GM12878 (cell line): Measurements from ENCODE around the gene CALD1. TPM values are rescaled to one million over a fixed set of nuclear protein-coding genes. Genes with fewer than 3 reads are reported as not detected.

Source experiments
- ATAC-seq: fragments of 200-7000 bp; cut with Tn5 transposase; 3 replicates; pipeline ENCODE4 v1.9.1; 2020; ENCODE audit warnings: mild to moderate bottlenecking, moderate library complexity
- BruUV-seq: library from RNA; stranded (reverse); fragments of 400-500 nt; replicated peaks from 2 replicates; lab custom pipeline; 2021; lab: Mats Ljungman, UMichigan
- CTCF ChIA-PET: fragments of 300-600 bp; sonication (Branson Sonifier 250); formaldehyde crosslinking; extraction: SDS; loops from one replicate; lab custom pipeline; 2021; ENCODE audit warnings: inconsistent platforms; lab: Yijun Ruan, JAX
- POLR2A ChIA-PET: fragments of 350-600 bp; formaldehyde crosslinking; extraction: SDS; loops from one replicate; lab custom pipeline; 2021; ENCODE audit warnings: inconsistent platforms; lab: Charles Lee
- RAD21 ChIA-PET: fragments of 300-600 bp; sonication (Branson Sonifier 250); formaldehyde crosslinking; loops from one replicate; lab custom pipeline; 2023; ENCODE audit warnings: antibody characterized with exemption; ENCODE audit not compliant: unreplicated experiment; lab: Charles Lee
- SMC1A ChIA-PET: fragments of 300-600 bp; sonication (Branson Sonifier 250); formaldehyde crosslinking; loops from one replicate; lab custom pipeline; 2023; ENCODE audit not compliant: unreplicated experiment, uncharacterized antibody; lab: Charles Lee
- DNase-seq: peaks from one replicate; pipeline ENCODE4 v3.0.0-alpha.2; 2011; ENCODE audit warnings: low read depth, low spot score
- FAIRE-seq: peaks from 3 replicates; lab custom pipeline; 2011; peaks lifted over from hg19 to GRCh38; lab: Jason Lieb, UNC
- H2AFZ ChIP-seq: 2 replicates; pipeline ENCODE4 v1.6.0; 2011; ENCODE audit warnings: low read depth, low read length, control low read depth; ENCODE audit not compliant: control insufficient read depth
- H3K27ac ChIP-seq: 2 replicates; pipeline ENCODE4 v1.5.1; 2011; ENCODE audit warnings: control low read depth; ENCODE audit not compliant: control insufficient read depth, insufficient read depth
- H3K27me3 ChIP-seq, 2 experiments: replicated peaks in 1 of 2; 2 replicates each; pipeline versions ENCODE4 v1.6.0 to v1.6.1; 2011; ENCODE audit warnings: low read length in 1 of 2; ENCODE audit not compliant: control insufficient read depth in 2 of 2, insufficient read depth in 2 of 2
- H3K36me3 ChIP-seq, 2 experiments: 2 replicates each; pipeline ENCODE4 v1.5.1; 2011; ENCODE audit warnings: low read length in 1 of 2; ENCODE audit not compliant: control insufficient read depth in 2 of 2, insufficient read depth in 2 of 2
- H3K4me1 ChIP-seq: 2 replicates; pipeline ENCODE4 v1.6.1; 2011; ENCODE audit warnings: mild to moderate bottlenecking, low read length, moderate library complexity, mixed read lengths; ENCODE audit not compliant: control insufficient read depth, insufficient read depth
- H3K4me2 ChIP-seq: 2 replicates; pipeline ENCODE4 v1.6.0; 2011; ENCODE audit warnings: control low read depth; ENCODE audit not compliant: control insufficient read depth, insufficient read depth
- H3K4me3 ChIP-seq: fragments of 200-600 bp; sonication (generic); 2 replicates; pipeline ENCODE4 v1.5.1; 2016
- H3K79me2 ChIP-seq: 2 replicates; pipeline ENCODE4 v1.6.0; 2011; ENCODE audit warnings: low read length; ENCODE audit not compliant: control insufficient read depth, insufficient read depth
- H3K9ac ChIP-seq: 2 replicates; pipeline ENCODE4 v1.8.0; 2011; ENCODE audit warnings: low read length, control low read depth, mixed read lengths; ENCODE audit not compliant: control insufficient read depth, insufficient read depth
- H3K9me3 ChIP-seq: replicated peaks from 3 replicates; pipeline ENCODE4 v1.5.1; 2011; ENCODE audit warnings: mild to moderate bottlenecking, low read length; ENCODE audit not compliant: control insufficient read depth, insufficient read depth
- H4K20me1 ChIP-seq: 2 replicates; pipeline ENCODE4 v1.6.0; 2011; ENCODE audit not compliant: control insufficient read depth, insufficient read depth
- RBBP5 ChIP-seq: fragments of 200-600 bp; sonication (generic); conservative IDR thresholded peaks from 2 replicates; pipeline ENCODE4 v1.6.1; 2016
- WGBS: methylation state at CpG from one replicate; pipeline ENCODE4 v1.1.6; 2016; ENCODE audit warnings: low lambda C conversion rate; ENCODE audit not compliant: insufficient replicate concordance, insufficient coverage; ENCODE audit errors: missing lambda C conversion rate; 5-methylcytosine and 5-hydroxymethylcytosine counted together
- in situ Hi-C: fragments of 300-500 bp; cut with MboI; formaldehyde crosslinking; loops from 9 replicates; pipeline ENCODE4 v1.14.3; 2018; ENCODE audit warnings: mixed read lengths
- intact Hi-C: fragments of 100-400 bp; cut with micrococcal nuclease; formaldehyde crosslinking; loops from one replicate; pipeline ENCODE4 v1.14.2; 2022; ENCODE audit not compliant: unreplicated experiment
- polyA plus RNA-seq, 11 experiments: library from polyadenylated mRNA; depleted of rRNA in 4 of 11; unstranded in 6 of 11; stranded (reverse) in 5 of 11; fragments of >200 nt; fragmentation: Nextera tagmentation in 4 of 11; fragmentation: Illumina TruSeq in 1 of 11; extraction: Ambion mirVana in 4 of 11; extraction: Trizol in 1 of 11; gene quantifications; 1 replicate in 1 of 11; 2 replicates in 10 of 11; pipeline versions ENCODE4 v1.2.1 to v1.2.3, GENCODE V29; 2011 to 2016; ENCODE audit warnings: inconsistent platforms in 2 of 11, missing spikeins in 2 of 11, low read depth in 1 of 11
- total RNA-seq, 4 experiments: library from RNA; depleted of rRNA in 3 of 4; stranded (reverse); fragments of >200 nt in 3 of 4; fragmentation: Illumina TruSeq in 1 of 4; extraction: Trizol in 1 of 4; gene quantifications; 2 replicates each; pipeline versions ENCODE4 v1.2.1 to v1.2.3, GENCODE V29; 2013 to 2021
- TF ChIP-seq, protein P1 (sequence below): fragments of 450-650 bp; IDR thresholded peaks from 2 replicates; pipeline ENCODE4 v1.6.1; 2017; ENCODE audit warnings: low read depth, mild to moderate bottlenecking, moderate library complexity
- TF ChIP-seq, protein P2 (sequence below): fragments of 450-650 bp; IDR thresholded peaks from 2 replicates; pipeline ENCODE4 v1.6.1; 2017; ENCODE audit warnings: mild to moderate bottlenecking
- TF ChIP-seq, protein P3 (sequence below): fragments of 450-650 bp; IDR thresholded peaks from 2 replicates; pipeline ENCODE4 v1.6.1; 2017; ENCODE audit warnings: mild to moderate bottlenecking, moderate library complexity

CALD1 gene
- total and polyA plus RNA-seq, 10 of the 15 experiments (the other 5 are each of a cell fraction or from before 2014, with no cell fraction given): 0.03 to 1.3 (median 0.22) TPM

DNA sequence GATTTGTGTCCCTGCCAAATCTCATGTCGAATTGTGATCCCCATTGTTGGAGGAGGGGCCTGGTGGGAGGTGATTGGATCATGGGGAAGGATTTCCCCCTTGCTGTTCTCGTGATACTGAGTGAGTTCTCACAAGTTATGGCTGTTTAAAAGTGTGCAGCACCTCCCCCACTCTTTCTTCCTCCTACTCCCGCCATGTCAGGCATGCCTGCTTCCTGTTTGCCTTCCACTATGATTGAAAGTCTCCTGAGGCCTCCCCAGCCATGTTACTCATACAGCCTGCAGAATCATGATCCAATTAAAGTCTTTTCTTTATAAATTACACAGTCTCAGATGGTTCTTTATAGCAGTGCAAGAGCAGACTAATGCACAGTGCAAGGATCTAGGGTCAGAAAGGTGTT lies 75.4 kb downstream of the CALD1 start (continued):
- TF ChIP-seq, protein P1, sequence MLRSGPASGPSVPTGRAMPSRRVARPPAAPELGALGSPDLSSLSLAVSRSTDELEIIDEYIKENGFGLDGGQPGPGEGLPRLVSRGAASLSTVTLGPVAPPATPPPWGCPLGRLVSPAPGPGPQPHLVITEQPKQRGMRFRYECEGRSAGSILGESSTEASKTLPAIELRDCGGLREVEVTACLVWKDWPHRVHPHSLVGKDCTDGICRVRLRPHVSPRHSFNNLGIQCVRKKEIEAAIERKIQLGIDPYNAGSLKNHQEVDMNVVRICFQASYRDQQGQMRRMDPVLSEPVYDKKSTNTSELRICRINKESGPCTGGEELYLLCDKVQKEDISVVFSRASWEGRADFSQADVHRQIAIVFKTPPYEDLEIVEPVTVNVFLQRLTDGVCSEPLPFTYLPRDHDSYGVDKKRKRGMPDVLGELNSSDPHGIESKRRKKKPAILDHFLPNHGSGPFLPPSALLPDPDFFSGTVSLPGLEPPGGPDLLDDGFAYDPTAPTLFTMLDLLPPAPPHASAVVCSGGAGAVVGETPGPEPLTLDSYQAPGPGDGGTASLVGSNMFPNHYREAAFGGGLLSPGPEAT: no peak
- TF ChIP-seq RBBP5: no peak

DNA sequence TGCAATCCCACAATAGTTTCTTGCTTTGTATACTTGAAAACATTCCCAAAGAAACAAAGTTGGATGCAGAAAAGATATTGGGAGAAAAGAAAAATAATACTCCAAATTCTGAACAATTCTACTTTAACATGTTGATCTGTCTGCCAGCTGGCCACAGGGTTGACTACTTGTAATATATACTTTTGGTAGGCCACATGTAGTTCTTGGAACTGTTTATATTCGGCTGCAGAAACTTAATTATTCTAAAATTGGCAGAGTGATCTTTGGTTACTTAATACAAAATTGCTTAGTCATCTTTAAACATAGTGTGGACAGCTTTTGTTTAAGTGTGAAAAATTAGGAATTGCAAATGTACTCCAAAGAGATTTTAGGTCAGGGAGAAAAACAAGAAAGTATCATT lies 76.0 kb downstream of the CALD1 start:
- DNase-seq (no peak), ATAC-seq (no peak), FAIRE-seq (no peak)
- ChIA-PET CTCF (no interaction called here), POLR2A (no interaction called here), SMC1A (interaction anchor here (0.8 to 1.3 kb wide), 2 partner anchors 12 to 131 kb away, joined by 3 read pairs; partner anchors contain the start of gene AGBL3), RAD21 (no interaction called here)
- no peak overlapping the region for H3K4me2 ChIP-seq
- intact Hi-C loops: no loop called here
- no peak overlapping the region for H2AFZ ChIP-seq
- no peak overlapping the region for H3K9ac ChIP-seq
- 93% methylated on average over 1 of the region's 1 CpG for WGBS
- H4K20me1 ChIP-seq: no peaks in the 10 kb centered on the region
- no TSS peak for BruUV-seq
- peaks cover 0 to 3% of the 10 kb centered on the region in 2 experiments; a peak in 1 of 4 replicates for H3K27me3 ChIP-seq
- in situ Hi-C loops: no loop called here
- no peaks in the 10 kb centered on the region for H3K36me3 ChIP-seq
- TF ChIP-seq, protein P2, sequence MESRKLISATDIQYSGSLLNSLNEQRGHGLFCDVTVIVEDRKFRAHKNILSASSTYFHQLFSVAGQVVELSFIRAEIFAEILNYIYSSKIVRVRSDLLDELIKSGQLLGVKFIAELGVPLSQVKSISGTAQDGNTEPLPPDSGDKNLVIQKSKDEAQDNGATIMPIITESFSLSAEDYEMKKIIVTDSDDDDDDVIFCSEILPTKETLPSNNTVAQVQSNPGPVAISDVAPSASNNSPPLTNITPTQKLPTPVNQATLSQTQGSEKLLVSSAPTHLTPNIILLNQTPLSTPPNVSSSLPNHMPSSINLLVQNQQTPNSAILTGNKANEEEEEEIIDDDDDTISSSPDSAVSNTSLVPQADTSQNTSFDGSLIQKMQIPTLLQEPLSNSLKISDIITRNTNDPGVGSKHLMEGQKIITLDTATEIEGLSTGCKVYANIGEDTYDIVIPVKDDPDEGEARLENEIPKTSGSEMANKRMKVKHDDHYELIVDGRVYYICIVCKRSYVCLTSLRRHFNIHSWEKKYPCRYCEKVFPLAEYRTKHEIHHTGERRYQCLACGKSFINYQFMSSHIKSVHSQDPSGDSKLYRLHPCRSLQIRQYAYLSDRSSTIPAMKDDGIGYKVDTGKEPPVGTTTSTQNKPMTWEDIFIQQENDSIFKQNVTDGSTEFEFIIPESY: no peak
- TF ChIP-seq, protein P3, sequence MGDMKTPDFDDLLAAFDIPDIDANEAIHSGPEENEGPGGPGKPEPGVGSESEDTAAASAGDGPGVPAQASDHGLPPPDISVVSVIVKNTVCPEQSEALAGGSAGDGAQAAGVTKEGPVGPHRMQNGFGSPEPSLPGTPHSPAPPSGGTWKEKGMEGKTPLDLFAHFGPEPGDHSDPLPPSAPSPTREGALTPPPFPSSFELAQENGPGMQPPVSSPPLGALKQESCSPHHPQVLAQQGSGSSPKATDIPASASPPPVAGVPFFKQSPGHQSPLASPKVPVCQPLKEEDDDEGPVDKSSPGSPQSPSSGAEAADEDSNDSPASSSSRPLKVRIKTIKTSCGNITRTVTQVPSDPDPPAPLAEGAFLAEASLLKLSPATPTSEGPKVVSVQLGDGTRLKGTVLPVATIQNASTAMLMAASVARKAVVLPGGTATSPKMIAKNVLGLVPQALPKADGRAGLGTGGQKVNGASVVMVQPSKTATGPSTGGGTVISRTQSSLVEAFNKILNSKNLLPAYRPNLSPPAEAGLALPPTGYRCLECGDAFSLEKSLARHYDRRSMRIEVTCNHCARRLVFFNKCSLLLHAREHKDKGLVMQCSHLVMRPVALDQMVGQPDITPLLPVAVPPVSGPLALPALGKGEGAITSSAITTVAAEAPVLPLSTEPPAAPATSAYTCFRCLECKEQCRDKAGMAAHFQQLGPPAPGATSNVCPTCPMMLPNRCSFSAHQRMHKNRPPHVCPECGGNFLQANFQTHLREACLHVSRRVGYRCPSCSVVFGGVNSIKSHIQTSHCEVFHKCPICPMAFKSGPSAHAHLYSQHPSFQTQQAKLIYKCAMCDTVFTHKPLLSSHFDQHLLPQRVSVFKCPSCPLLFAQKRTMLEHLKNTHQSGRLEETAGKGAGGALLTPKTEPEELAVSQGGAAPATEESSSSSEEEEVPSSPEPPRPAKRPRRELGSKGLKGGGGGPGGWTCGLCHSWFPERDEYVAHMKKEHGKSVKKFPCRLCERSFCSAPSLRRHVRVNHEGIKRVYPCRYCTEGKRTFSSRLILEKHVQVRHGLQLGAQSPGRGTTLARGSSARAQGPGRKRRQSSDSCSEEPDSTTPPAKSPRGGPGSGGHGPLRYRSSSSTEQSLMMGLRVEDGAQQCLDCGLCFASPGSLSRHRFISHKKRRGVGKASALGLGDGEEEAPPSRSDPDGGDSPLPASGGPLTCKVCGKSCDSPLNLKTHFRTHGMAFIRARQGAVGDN: no peak
- H3K4me1 ChIP-seq: no peaks in the 10 kb centered on the region
- no peak overlapping the region for H3K4me3 ChIP-seq
- no peaks in the 10 kb centered on the region; the same call in 2 of the 3 replicates for H3K9me3 ChIP-seq
- no peak overlapping the region for H3K27ac ChIP-seq
- H3K79me2 ChIP-seq: no peaks in the 10 kb centered on the region
